Measurements from ENCODE around the gene NAT14. TPM values are rescaled to one million over a fixed set of nuclear protein-coding genes. Genes with fewer than 3 reads are reported as not detected.

The NAT14 gene
- total and polyA plus RNA-seq, 2 donors (not counting 3 experiments of a cell fraction or from before 2014, with no cell fraction given): 39.1 to 44.7 TPM

GRCh38 chr19:55485439-55486011 lies 537 bp downstream of the NAT14 start:
- Histone ChIP-seq H2AFZ (ENCODE audit: low read depth, low read length) (peak overlapping the region; percentile 76), H3K9ac (replicated peaks; ENCODE audit: extremely low read depth, insufficient read depth, low read length) (peak overlapping the region; percentile 74), H3K79me2 (ENCODE audit: control insufficient read depth, insufficient read depth, low read length) (peaks cover 4% of the 10 kb centered on the region), H3K27me3 (ENCODE audit: control insufficient read depth in 2 of 2, insufficient read depth in 2 of 2, low read length in 2 of 2) (no peaks in the 10 kb centered on the region), H3K9me1 (replicated peaks; ENCODE audit: control insufficient read depth, extremely low read depth, insufficient read depth, low read length) (no peaks in the 10 kb centered on the region), H3K27ac (ENCODE audit: insufficient read depth, low read depth, low read length) (peak overlapping the region; percentile 92), H4K20me1 (replicated peaks; ENCODE audit: control insufficient read depth, extremely low read depth, insufficient read depth, low read length) (no peaks in the 10 kb centered on the region), H3K4me2 (ENCODE audit: insufficient read depth, low read length) (peak overlapping the region; percentile 71), H3K4me3 (replicated peaks in 1 of 3; ENCODE audit: insufficient read depth in 1 of 3, low read depth in 1 of 3, low read length in 3 of 3) (peak overlapping the region; percentile 32 to 63 (median 63)), H3K36me3 (ENCODE audit: control insufficient read depth in 2 of 2, extremely low read depth in 1 of 2, insufficient read depth in 2 of 2, low read length in 2 of 2) (peaks cover 0 to 3% of the 10 kb centered on the region in 2 experiments), H3K9me3 (replicated peaks; ENCODE audit: control insufficient read depth, insufficient read depth, low read length) (no peaks in the 10 kb centered on the region), H3K4me1 (ENCODE audit: control insufficient read depth, extremely low read depth, insufficient read depth, low read length) (peaks cover 34% of the 10 kb centered on the region)
- TF ChIP-seq EZH2 (IDR thresholded peaks at IDR 0.05; ENCODE audit: borderline replicate concordance, low read depth, low read length, severe bottlenecking) (no peak), POLR2A (IDR thresholded peaks at IDR 0.05; ENCODE audit: low read depth, low read length) (no peak), JUN (IDR thresholded peaks at IDR 0.05; ENCODE audit: borderline replicate concordance, insufficient read depth, insufficient read length, low read depth) (no peak), MYC (IDR thresholded peaks at IDR 0.05; ENCODE audit: low read depth, low read length) (no peak), FOS (IDR thresholded peaks at IDR 0.05; ENCODE audit: borderline replicate concordance, insufficient read depth, low read length) (no peak), CTCF (IDR thresholded peaks at IDR 0.05; ENCODE audit: extremely low read depth in 1 of 2, insufficient read depth in 1 of 2, low read depth in 1 of 2, low read length in 2 of 2) (no peak), POLR2AphosphoS5 (IDR thresholded peaks at IDR 0.05; ENCODE audit: insufficient read depth, low read depth, low read length) (no peak), GATA2 (IDR thresholded peaks at IDR 0.05; ENCODE audit: insufficient read depth, insufficient read length, low read depth, low read length) (no peak)
- TF ChIP-seq, protein P1, sequence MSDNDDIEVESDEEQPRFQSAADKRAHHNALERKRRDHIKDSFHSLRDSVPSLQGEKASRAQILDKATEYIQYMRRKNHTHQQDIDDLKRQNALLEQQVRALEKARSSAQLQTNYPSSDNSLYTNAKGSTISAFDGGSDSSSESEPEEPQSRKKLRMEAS (IDR thresholded peaks at IDR 0.05; ENCODE audit: insufficient read depth, insufficient read length): no peak
- ChIA-PET CTCF (interaction anchor here (0.7 to 6.1 kb wide), 11 partner anchors 8 to 345 kb away, joined by 3 to 91 read pairs (median 7); partner anchors contain the start of genes ZNF628 and ZNF865), POLR2A (interaction anchor here (0.8 to 2.2 kb wide), 2 partner anchors 9 to 78 kb away, joined by 3 to 13 read pairs; partner anchors contain the start of genes UBE2S and ZNF628)
- peak; percentile 8 for FAIRE-seq
- BruUV-seq (replicated peaks): TSS peak; percentile 28
- no peak for DNase-seq (ENCODE audit: low read depth, low spot score)
- dilution Hi-C loops (cut with MboI; ENCODE audit: extremely low pct_ligation_motif_present, low sequenced_read_pairs): no loop called here
- intact Hi-C loops (cut with micrococcal nuclease): loop anchor here (2.0 kb wide), 1 partner anchor 19 kb away; no protein-coding TSS in a partner anchor
